ENCODE results near the gene OR4D9. TPM values are rescaled to one million over a fixed set of nuclear protein-coding genes. Genes with fewer than 3 reads are reported as not detected.
"Not testable (repeated sequence)": the region's sequence is repeated elsewhere in the genome, so short reads cannot be mapped to it uniquely, and the experiment has no call there.

The OR4D9 gene
- total RNA-seq: not detected

DNA sequence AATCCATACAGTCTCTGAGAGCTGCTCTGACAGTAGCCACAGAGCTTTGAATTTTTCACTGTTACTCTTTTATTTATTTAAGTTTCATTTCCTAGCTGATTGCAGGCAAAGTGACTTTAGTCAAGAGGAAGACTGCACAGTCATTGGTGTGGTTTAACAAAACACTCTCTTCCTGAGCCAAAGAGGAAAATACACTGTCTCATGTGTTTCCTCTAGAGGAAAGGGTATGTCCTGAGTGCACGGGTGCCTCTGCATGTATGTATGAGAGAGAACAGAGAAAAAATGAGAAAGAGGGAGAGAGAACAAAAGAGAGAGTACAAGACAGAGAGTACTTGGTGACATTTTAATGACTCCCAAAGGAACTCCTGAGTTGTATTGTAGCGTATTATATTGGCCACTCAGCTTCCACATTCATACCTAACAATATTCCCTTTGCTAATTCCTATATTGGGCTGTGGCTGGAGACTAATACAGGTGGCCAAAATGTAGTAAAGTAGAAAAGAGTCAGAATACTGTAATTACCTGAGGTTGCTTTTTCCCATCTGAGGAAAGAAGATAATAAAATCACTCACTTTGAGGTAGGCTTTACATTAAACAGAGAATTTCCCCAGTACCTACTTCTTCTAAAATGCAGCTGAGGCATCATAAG is at the start of gene OR4D9:
Gene OR4D9 (plus strand): TSS at position 599 of the 649 bp plus-strand sequence. CDS start 3,374 bp downstream, outside the sequence.
- Mint-ChIP-seq H3K9me3 (no peaks in the 10 kb centered on the region), H3K27ac (no peak within 1 kb of the TSS), H3K4me1 (ENCODE audit: low read depth) (peaks cover 27% of the 10 kb centered on the region), H3K27me3 (ENCODE audit: low read depth) (no peaks in the 10 kb centered on the region), H3K4me3 (peak within 1 kb of the TSS in 1 of 2 donors; percentile 38), H3K36me3 (ENCODE audit: insufficient read depth in 2 of 2) (no peaks in the 10 kb centered on the region)
- DNase-seq (no peak), ATAC-seq (replicated peaks in 1 of 2) (peak in 1 of 2 donors; percentile 43)

- Mint-ChIP-seq H3K27me3 (ENCODE audit: low read depth) (peaks cover 20% of the 10 kb centered on the region), H3K36me3 (ENCODE audit: insufficient read depth in 2 of 2) (no peaks in the 10 kb centered on the region), H3K27ac (no peak overlapping the region), H3K9me3 (no peaks in the 10 kb centered on the region), H3K4me1 (ENCODE audit: low read depth) (no peaks in the 10 kb centered on the region), H3K4me3 (no peak overlapping the region)
- DNase-seq: no peak
- ATAC-seq (replicated peaks in 1 of 2): no peak
Measured at GRCh38 chr11:59463190-59463641, 48.1 kb upstream of the OR4D9 start.

DNA sequence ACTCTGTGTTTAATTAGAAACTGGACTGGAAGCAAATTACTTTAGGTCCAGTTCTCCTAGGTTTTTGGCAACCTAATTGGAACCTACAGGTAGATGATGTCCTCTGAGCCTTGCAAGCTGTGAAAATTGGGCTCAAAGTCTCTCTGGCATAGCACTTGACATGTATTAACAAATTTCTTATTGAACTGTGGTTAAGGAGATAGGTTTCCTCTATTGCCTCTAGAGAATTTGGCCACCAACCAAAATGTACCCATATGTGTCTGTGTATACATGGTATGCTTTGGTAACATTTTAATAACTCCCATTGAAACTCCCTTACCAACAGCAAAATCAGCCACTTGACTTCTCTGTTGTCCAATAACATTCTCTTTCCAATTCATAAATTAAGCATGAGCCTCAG is 38.3 kb upstream of the OR4D9 start, which contains the start of gene OR4D10:
Gene OR4D10 (plus strand): TSS at position 301 of the 400 bp plus-strand sequence. CDS start 4,115 bp downstream, outside the sequence.
- H3K27me3 Mint-ChIP-seq (ENCODE audit: low read depth): peaks cover 21% of the 10 kb centered on the region
- no peak within 1 kb of the TSS for H3K4me3 Mint-ChIP-seq
- H3K9me3 Mint-ChIP-seq: no peaks in the 10 kb centered on the region
- no peak within 1 kb of the TSS for H3K27ac Mint-ChIP-seq
- no peaks in the 10 kb centered on the region for H3K36me3 Mint-ChIP-seq (ENCODE audit: insufficient read depth in 2 of 2)
- DNase-seq (no peak), ATAC-seq (replicated peaks in 1 of 2) (no peak)
- no peaks in the 10 kb centered on the region for H3K4me1 Mint-ChIP-seq (ENCODE audit: low read depth)

DNA sequence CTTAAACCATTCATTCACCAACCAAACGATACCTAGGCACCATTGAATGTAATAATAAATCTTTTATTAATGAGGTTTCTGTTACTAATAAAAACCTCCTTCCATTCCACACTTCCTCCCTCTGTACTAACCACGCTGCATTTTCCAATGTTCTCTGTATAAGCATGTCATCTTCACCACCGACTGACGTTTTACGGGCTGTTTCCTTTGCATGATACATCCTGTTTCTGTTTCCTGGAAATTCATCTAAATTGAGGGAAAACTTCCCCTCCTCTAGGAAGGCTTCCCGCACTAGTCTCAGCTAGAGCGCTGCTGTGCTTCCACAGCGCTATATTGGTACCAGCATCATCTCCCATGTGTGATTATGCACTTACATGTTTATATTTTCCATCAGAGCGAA is 36.2 kb upstream of the OR4D9 start:
- H3K9me3 Mint-ChIP-seq: no peaks in the 10 kb centered on the region
- no peak overlapping the region for H3K27ac Mint-ChIP-seq
- DNase-seq (no peak), ATAC-seq (replicated peaks in 1 of 2) (no peak)
- H3K4me1 Mint-ChIP-seq (ENCODE audit: low read depth): no peaks in the 10 kb centered on the region
- H3K36me3 Mint-ChIP-seq (ENCODE audit: insufficient read depth in 2 of 2): no peaks in the 10 kb centered on the region
- H3K4me3 Mint-ChIP-seq: no peak overlapping the region
- peaks cover 25% of the 10 kb centered on the region for H3K27me3 Mint-ChIP-seq (ENCODE audit: low read depth)

- no peak overlapping the region for H3K4me3 Mint-ChIP-seq
- peaks cover 14% of the 10 kb centered on the region for H3K27me3 Mint-ChIP-seq (ENCODE audit: low read depth)
- H3K36me3 Mint-ChIP-seq (ENCODE audit: insufficient read depth in 2 of 2): no peaks in the 10 kb centered on the region
- ATAC-seq (replicated peaks in 1 of 2) (no peak), DNase-seq (no peak)
- H3K4me1 Mint-ChIP-seq (ENCODE audit: low read depth): no peaks in the 10 kb centered on the region
- H3K27ac Mint-ChIP-seq: no peak overlapping the region
- H3K9me3 Mint-ChIP-seq: no peaks in the 10 kb centered on the region
Measured at GRCh38 chr11:59479906-59480305, 31.4 kb upstream of the OR4D9 start.

GRCh38 chr11:59480359-59480758 is 31.0 kb upstream of the OR4D9 start:
- no peak overlapping the region for H3K4me3 Mint-ChIP-seq
- peaks cover 12% of the 10 kb centered on the region for H3K27me3 Mint-ChIP-seq (ENCODE audit: low read depth)
- no peaks in the 10 kb centered on the region for H3K36me3 Mint-ChIP-seq (ENCODE audit: insufficient read depth in 2 of 2)
- H3K9me3 Mint-ChIP-seq: no peaks in the 10 kb centered on the region
- DNase-seq: no peak
- no peak overlapping the region for H3K27ac Mint-ChIP-seq
- ATAC-seq (replicated peaks in 1 of 2): no peak
- H3K4me1 Mint-ChIP-seq (ENCODE audit: low read depth): no peaks in the 10 kb centered on the region

DNA sequence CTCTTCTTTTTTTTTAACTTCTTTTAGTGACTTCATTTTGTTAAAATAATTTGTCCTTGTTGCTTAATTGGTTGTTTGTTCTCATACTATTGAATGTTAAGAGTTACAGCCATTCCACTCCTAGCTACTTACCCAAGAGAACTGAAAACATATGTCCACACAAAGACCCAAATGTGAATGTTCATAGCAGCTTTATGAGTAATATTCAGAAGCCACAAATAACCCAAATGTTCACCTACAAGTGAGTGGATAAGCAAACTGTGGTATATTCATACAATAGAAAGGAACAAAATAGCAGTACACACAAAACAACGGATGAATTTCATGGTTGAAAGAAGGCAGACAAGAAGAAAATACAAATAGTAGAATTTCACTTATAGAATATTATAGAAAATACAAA is 9.4 kb upstream of the OR4D9 start:
- Mint-ChIP-seq H3K27ac (no peak overlapping the region), H3K4me1 (ENCODE audit: low read depth) (peaks cover 16% of the 10 kb centered on the region), H3K4me3 (peak overlapping the region in 1 of 2 donors; percentile 42), H3K27me3 (ENCODE audit: low read depth) (peaks cover 7% of the 10 kb centered on the region), H3K9me3 (peaks cover 0 to 2% of the 10 kb centered on the region in 2 donors), H3K36me3 (ENCODE audit: insufficient read depth in 2 of 2) (no peaks in the 10 kb centered on the region)
- DNase-seq (no peak), ATAC-seq (replicated peaks in 1 of 2) (peak; percentile 44 to 50)

DNA sequence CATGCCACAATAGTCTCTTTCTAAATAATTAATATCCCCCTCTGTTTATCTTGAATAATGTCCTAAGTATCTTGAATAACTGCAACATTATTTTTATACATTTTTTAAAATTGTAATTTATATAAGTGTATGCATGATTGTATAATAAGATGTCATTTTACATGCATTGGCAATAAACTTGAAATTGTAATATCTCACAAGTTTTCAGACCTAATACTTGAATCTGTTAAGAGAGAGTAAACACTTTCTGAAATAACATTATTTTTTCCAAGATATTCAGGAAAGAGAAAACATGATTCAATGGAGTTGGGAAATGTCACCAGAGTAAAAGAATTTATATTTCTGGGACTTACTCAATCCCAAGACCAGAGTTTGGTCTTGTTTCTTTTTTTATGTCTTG is 8.1 kb upstream of the OR4D9 start, which contains the start of gene OR4D11:
Gene OR4D11 (plus strand): TSS at position 301 of the 400 bp plus-strand sequence. CDS start 0 bp downstream, at position 301.
- DNase-seq (no peak), ATAC-seq (replicated peaks in 1 of 2) (no peak)
- Mint-ChIP-seq H3K4me3 (no peak within 1 kb of the TSS), H3K27me3 (ENCODE audit: low read depth) (peaks cover 3% of the 10 kb centered on the region), H3K27ac (no peak within 1 kb of the TSS), H3K4me1 (ENCODE audit: low read depth) (peaks cover 16% of the 10 kb centered on the region), H3K36me3 (ENCODE audit: insufficient read depth in 2 of 2) (no peaks in the 10 kb centered on the region), H3K9me3 (peaks cover 0 to 2% of the 10 kb centered on the region in 2 donors)

DNA sequence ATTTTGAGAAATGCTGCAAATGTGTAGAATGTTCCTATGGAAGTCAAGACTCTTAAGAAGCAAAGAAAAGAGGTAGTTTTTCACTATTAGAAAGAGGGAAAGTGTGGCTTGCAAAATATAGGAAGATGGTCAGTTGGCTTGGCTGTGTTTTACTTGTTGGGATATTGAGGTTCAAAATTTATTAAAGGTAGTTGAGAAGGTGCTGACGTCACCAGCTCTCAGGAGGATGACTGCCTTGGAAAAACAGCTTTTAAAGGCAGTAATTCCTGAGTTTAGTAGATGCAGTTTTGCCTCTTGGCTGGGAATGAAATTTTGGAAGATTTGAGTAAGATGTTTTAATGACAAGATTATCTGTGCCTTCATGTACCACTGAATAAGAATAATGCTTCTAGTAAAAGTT is 336 bp downstream of the OR4D9 start:
- ATAC-seq (replicated peaks in 1 of 2) (no peak), DNase-seq (no peak)
- Mint-ChIP-seq H3K4me3 (no peak overlapping the region), H3K27ac (no peak overlapping the region), H3K4me1 (ENCODE audit: low read depth) (peaks cover 27% of the 10 kb centered on the region), H3K27me3 (ENCODE audit: low read depth) (no peaks in the 10 kb centered on the region), H3K9me3 (no peaks in the 10 kb centered on the region), H3K36me3 (ENCODE audit: insufficient read depth in 2 of 2) (no peaks in the 10 kb centered on the region)

- H3K27me3 Mint-ChIP-seq (ENCODE audit: low read depth); H3K36me3 Mint-ChIP-seq (ENCODE audit: insufficient read depth in 2 of 2); H3K4me3 Mint-ChIP-seq; ATAC-seq (replicated peaks in 1 of 2); DNase-seq; H3K9me3 Mint-ChIP-seq; H3K27ac Mint-ChIP-seq; H3K4me1 Mint-ChIP-seq (ENCODE audit: low read depth): not testable (repeated sequence)
Measured at GRCh38 chr11:59520139-59520538, 8.8 kb downstream of the OR4D9 start.

GRCh38 chr11:59520741-59521140 is 9.4 kb downstream of the OR4D9 start:
- no peak overlapping the region for H3K27ac Mint-ChIP-seq

DNA sequence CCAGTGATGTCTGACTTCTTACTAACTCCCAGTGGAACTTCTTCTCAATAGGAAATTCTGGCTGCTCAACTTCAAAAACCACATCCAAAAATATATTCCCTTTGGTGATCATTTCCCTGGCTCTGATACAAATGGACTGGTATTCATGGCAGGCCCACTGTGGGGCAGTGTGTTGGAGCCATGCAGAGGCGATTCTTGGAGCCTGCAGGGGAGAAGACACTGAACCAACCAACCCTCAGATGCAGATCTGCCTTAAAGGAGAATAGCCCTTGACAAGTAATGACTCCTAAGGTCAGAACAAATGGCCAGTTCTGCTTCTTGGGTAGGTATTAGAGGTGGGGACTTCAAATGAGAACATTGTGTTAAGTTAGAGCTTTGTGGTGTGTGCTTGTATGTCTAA is 12.2 kb downstream of the OR4D9 start:
- H3K4me1 Mint-ChIP-seq (ENCODE audit: low read depth): no peaks in the 10 kb centered on the region
- DNase-seq (no peak), ATAC-seq (replicated peaks in 1 of 2) (no peak)
- H3K27me3 Mint-ChIP-seq (ENCODE audit: low read depth): no peaks in the 10 kb centered on the region
- H3K4me3 Mint-ChIP-seq: no peak overlapping the region
- no peaks in the 10 kb centered on the region for H3K36me3 Mint-ChIP-seq (ENCODE audit: insufficient read depth in 2 of 2)
- H3K9me3 Mint-ChIP-seq: no peaks in the 10 kb centered on the region
- H3K27ac Mint-ChIP-seq: no peak overlapping the region

More at GRCh38 chr11:59520741-59521140, 9.4 kb downstream of the OR4D9 start:
- H3K9me3 Mint-ChIP-seq: no peaks in the 10 kb centered on the region
- H3K4me3 Mint-ChIP-seq: no peak overlapping the region
- no peaks in the 10 kb centered on the region for H3K36me3 Mint-ChIP-seq (ENCODE audit: insufficient read depth in 2 of 2)
- no peak for ATAC-seq (replicated peaks in 1 of 2)
- DNase-seq: no peak
- H3K27me3 Mint-ChIP-seq (ENCODE audit: low read depth): no peaks in the 10 kb centered on the region
- H3K4me1 Mint-ChIP-seq (ENCODE audit: low read depth): no peaks in the 10 kb centered on the region

DNA sequence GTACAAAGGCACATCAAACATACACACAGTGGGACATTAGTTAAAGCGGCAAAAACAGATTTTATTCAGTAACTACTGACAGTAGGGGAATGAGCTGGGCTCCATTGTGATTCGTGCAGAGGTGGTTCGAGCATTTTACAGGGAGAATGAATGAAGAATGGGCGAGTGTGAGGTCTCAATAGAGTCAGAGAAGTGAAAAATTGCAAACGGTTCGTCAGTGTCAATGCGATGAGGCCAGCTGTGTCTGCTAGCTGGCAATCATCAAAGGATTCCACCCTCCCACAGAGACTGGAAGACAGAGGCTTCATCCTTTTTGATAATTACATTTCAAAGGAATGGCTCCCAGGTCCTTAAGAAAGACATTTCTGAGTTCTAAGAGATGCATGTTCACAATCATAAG is 17.4 kb downstream of the OR4D9 start:
- Mint-ChIP-seq H3K9me3 (no peaks in the 10 kb centered on the region), H3K27ac (no peak overlapping the region), H3K27me3 (ENCODE audit: low read depth) (no peaks in the 10 kb centered on the region), H3K4me3 (no peak overlapping the region), H3K4me1 (ENCODE audit: low read depth) (peaks cover 5% of the 10 kb centered on the region), H3K36me3 (ENCODE audit: insufficient read depth in 2 of 2) (no peaks in the 10 kb centered on the region)
- no peak for ATAC-seq (replicated peaks in 1 of 2)
- no peak for DNase-seq

DNA sequence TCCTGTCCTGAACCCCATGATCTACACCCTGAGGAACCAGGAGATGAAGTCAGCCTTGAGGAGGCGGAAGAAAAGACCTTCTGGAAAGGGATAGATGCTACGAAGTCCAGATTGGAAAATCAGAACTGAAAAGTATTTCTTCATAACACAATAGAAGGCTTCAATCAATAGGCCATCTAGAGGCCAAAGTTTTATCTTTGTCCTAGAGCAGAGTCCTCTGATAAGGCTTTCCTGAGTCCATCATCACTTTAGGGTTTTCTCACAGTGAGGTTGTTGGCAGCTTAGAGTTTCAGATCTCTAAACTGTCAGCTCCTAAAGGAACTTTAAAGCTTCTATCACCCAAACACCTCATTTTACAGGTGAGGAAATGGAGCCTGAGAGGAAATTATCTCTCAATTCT is 21.3 kb downstream of the OR4D9 start:
- Mint-ChIP-seq H3K27me3 (ENCODE audit: low read depth) (no peaks in the 10 kb centered on the region), H3K36me3 (ENCODE audit: insufficient read depth in 2 of 2) (no peaks in the 10 kb centered on the region), H3K27ac (no peak overlapping the region), H3K4me1 (ENCODE audit: low read depth) (peaks cover 14% of the 10 kb centered on the region), H3K9me3 (no peaks in the 10 kb centered on the region), H3K4me3 (no peak overlapping the region)
- ATAC-seq (replicated peaks in 1 of 2) (no peak), DNase-seq (no peak)
